KMS-11 (cell line): Measurements from ENCODE around the gene RNU4-1.
A peak's percentile ranks its signal among the peaks of the same experiment; 100 is the strongest.

Experiments
- H2AFZ ChIP-seq: fragments of 200-600 bp; sonication (generic); 2 replicates; pipeline ENCODE4 v1.6.1; 2016; ENCODE audit warnings: antibody characterized with exemption, mixed run types, low read depth
- H3K27ac ChIP-seq: fragments of 200-600 bp; sonication (generic); 2 replicates; pipeline ENCODE4 v1.6.1; 2016; ENCODE audit warnings: mild to moderate bottlenecking, mixed run types
- H3K27me3 ChIP-seq: fragments of 200-600 bp; sonication (generic); 2 replicates; pipeline ENCODE4 v1.6.1; 2017; ENCODE audit warnings: mild to moderate bottlenecking, low read depth, mixed run types, moderate library complexity; ENCODE audit not compliant: insufficient read depth
- H3K36me3 ChIP-seq: fragments of 200-600 bp; sonication (generic); 2 replicates; pipeline ENCODE4 v1.6.1; 2017; ENCODE audit warnings: mild to moderate bottlenecking, mixed run types; ENCODE audit not compliant: insufficient read depth
- H3K4me1 ChIP-seq: fragments of 200-600 bp; sonication (generic); 2 replicates; pipeline ENCODE4 v1.6.1; 2016; ENCODE audit warnings: mild to moderate bottlenecking, low read depth, mixed run types; ENCODE audit not compliant: poor library complexity, severe bottlenecking
- H3K4me2 ChIP-seq: fragments of 200-600 bp; sonication (generic); 2 replicates; pipeline ENCODE4 v1.7.0; 2016; ENCODE audit warnings: mild to moderate bottlenecking, mixed run types
- H3K4me3 ChIP-seq: fragments of 200-600 bp; sonication (generic); IDR thresholded peaks from 2 replicates; pipeline ENCODE4 v1.6.1; 2017; ENCODE audit warnings: low read depth, low read length, mixed read lengths; ENCODE audit not compliant: insufficient read depth
- H3K79me2 ChIP-seq: fragments of 200-600 bp; sonication (generic); 2 replicates; pipeline ENCODE4 v1.6.1; 2016; ENCODE audit warnings: low read depth, mixed run types; ENCODE audit not compliant: insufficient read depth
- H3K9ac ChIP-seq: fragments of 200-600 bp; sonication (generic); 2 replicates; pipeline ENCODE4 v1.6.1; 2016; ENCODE audit warnings: mild to moderate bottlenecking, mixed run types
- H4K20me1 ChIP-seq: fragments of 200-600 bp; sonication (generic); 2 replicates; pipeline ENCODE4 v1.6.1; 2016; ENCODE audit warnings: mild to moderate bottlenecking, mixed run types; ENCODE audit not compliant: insufficient read depth
- TF ChIP-seq, protein P1 (sequence below): fragments of 200-600 bp; sonication (generic); conservative IDR thresholded peaks from 2 replicates; pipeline ENCODE4 v1.6.1; 2017; ENCODE audit warnings: low read depth, mild to moderate bottlenecking, antibody characterized with exemption, low read length, moderate library complexity, mixed read lengths

Gene RNU4-1

DNA sequence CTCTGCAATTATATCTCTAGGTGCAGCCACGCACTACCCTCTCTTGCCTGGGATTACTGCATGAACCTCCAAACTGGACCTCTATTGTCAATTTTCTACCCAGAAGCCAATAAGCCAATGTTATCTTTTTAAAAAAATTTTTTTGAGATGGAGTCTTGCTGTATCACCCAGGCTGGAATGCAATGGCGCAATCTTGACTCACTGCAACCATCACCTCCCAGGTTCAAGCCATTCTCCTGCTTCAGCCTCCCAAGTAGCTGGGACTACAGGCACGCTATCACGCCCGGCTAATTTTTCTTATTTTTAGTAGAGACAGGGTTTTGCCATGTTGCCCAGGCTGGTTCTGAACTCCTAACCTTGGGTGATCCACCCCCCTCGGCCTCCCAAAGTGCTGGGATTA is 16.3 kb downstream of the RNU4-1 start:
- H3K9ac ChIP-seq: no peak overlapping the region
- no peak overlapping the region for H2AFZ ChIP-seq
- no peaks in the 10 kb centered on the region for H4K20me1 ChIP-seq
- H3K4me1 ChIP-seq: no peaks in the 10 kb centered on the region
- no peak overlapping the region for H3K4me2 ChIP-seq
- H3K27me3 ChIP-seq: no peaks in the 10 kb centered on the region
- H3K27ac ChIP-seq: no peak overlapping the region
- H3K36me3 ChIP-seq: no peaks in the 10 kb centered on the region
- H3K79me2 ChIP-seq: no peaks in the 10 kb centered on the region
- TF ChIP-seq, protein P1, sequence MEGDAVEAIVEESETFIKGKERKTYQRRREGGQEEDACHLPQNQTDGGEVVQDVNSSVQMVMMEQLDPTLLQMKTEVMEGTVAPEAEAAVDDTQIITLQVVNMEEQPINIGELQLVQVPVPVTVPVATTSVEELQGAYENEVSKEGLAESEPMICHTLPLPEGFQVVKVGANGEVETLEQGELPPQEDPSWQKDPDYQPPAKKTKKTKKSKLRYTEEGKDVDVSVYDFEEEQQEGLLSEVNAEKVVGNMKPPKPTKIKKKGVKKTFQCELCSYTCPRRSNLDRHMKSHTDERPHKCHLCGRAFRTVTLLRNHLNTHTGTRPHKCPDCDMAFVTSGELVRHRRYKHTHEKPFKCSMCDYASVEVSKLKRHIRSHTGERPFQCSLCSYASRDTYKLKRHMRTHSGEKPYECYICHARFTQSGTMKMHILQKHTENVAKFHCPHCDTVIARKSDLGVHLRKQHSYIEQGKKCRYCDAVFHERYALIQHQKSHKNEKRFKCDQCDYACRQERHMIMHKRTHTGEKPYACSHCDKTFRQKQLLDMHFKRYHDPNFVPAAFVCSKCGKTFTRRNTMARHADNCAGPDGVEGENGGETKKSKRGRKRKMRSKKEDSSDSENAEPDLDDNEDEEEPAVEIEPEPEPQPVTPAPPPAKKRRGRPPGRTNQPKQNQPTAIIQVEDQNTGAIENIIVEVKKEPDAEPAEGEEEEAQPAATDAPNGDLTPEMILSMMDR: no peak
- H3K4me3 ChIP-seq: no peak overlapping the region

DNA sequence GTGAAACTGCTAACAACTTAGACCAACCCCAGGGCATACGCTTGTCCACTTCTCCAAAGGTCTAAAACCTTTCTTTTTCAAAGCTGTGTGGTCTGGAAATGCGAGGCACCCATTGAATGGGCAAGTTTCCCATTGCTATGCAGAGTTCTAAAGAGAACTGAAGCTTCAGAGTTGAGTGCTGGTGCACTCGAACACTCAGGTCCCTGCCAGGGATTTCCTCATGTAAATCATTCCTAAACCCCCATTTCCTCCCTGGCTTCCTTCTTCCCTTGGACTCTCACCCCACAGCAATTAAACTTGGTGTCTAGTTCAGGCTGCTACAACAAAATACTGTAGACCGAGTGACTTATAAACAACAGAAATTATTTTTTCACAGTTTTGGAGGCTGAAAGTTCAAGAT is 25.3 kb downstream of the RNU4-1 start:
- Histone ChIP-seq H3K27me3 (no peaks in the 10 kb centered on the region), H3K36me3 (no peaks in the 10 kb centered on the region), H2AFZ (no peak overlapping the region), H3K9ac (no peak overlapping the region), H3K27ac (no peak overlapping the region), H4K20me1 (no peaks in the 10 kb centered on the region), H3K4me3 (no peak overlapping the region), H3K79me2 (no peaks in the 10 kb centered on the region), H3K4me2 (no peak overlapping the region), H3K4me1 (no peaks in the 10 kb centered on the region)
- TF ChIP-seq, protein P1: no peak

DNA sequence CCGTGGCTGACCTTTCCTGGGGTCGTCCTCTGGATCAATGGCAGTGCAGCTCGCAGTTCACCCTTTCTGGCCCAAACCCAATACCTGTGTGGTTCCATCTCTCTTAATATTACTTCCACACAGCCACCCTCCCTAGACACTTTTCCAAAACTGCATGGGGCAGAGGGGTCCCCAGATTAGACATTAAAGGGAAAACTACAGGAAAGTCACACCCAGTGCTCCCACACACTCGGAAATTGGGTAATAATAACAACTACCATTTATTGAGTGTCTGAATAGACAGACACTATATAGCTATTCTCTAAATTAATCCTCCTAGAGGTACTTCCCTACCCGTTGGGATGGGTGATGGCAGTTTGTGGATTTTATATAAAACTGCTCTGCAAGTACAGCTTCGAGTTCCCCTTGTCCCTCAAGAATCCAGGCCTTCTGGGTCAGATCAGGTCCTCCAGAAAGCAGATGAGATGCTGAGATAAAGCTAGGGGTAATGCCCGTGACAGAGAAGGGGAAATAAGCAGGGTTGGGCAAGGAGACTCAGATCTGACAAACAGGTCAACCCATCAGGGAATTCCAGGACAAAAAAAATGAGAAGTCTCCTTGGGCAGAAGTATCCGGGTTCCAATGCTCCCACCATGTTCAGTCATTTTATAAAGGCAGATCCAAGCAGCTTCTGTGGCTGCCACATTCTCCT is 26.7 kb downstream of the RNU4-1 start:
- Histone ChIP-seq H3K4me2 (0 out of 2 replicates have a peak overlapping the region, but pooled peaks have one; percentile 21), H3K4me3 (no peak overlapping the region), H3K9ac (no peak overlapping the region), H3K4me1 (no peaks in the 10 kb centered on the region), H3K79me2 (no peaks in the 10 kb centered on the region), H3K27ac (no peak overlapping the region), H4K20me1 (no peaks in the 10 kb centered on the region), H2AFZ (peak overlapping the region; percentile 38; the same call in 1 of the 2 replicates), H3K36me3 (no peaks in the 10 kb centered on the region), H3K27me3 (no peaks in the 10 kb centered on the region)
- TF ChIP-seq, protein P1: no peak

DNA sequence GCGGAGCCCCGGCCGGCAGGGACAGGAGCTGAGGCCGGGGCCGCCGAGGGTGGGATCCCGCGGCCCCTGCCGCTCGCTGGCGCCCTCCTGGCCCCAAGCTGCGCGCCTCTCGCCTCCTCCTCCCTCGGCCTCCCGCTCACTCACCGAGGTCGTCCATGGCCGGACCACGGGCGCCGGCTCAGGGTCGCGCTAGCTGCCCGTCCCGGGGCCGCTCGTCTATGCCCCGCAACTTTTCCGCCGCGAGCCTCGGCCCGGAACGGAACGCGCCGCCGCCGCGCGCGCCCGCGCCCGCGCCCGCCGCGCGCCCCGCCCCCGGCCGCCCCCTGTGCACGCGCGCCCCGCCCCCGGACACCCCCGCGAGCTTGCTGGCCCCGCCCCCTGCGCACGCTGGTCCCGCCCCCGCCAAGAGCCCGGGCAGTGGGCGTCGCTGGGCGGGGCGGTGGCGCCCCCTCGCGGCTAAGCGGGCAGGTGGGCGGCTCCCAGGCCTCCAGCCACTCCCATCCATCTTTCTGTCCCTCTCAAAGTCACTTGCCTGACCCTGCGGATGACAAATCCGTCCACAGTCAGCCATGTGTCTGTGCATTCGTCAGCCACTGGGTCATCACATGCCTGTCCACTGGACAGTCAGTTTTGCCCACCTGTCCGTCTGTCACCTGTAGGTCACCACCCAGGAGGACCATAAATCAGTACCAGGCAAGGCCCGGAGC is 27.4 kb downstream of the RNU4-1 start, which contains the start of gene PXN:
TSS of gene PXN (minus strand) at position 258 of the 707 bp plus-strand sequence. CDS start at position 157, 101 bp downstream.
- H3K36me3 ChIP-seq: no peaks in the 10 kb centered on the region
- no peaks in the 10 kb centered on the region for H4K20me1 ChIP-seq
- TF ChIP-seq, protein P1: peak; percentile 49
- H3K9ac ChIP-seq: peak within 1 kb of the TSS; percentile 44; the same call in 1 of the 2 replicates
- no peaks in the 10 kb centered on the region for H3K79me2 ChIP-seq
- no peak within 1 kb of the TSS for H3K4me3 ChIP-seq
- H3K4me2 ChIP-seq: peak within 1 kb of the TSS; percentile 36
- H2AFZ ChIP-seq: peak within 1 kb of the TSS; percentile 38
- no peaks in the 10 kb centered on the region for H3K27me3 ChIP-seq
- no peaks in the 10 kb centered on the region for H3K4me1 ChIP-seq
- H3K27ac ChIP-seq: no peak within 1 kb of the TSS
